Measurements from ENCODE around the gene DMRT3.

DNA sequence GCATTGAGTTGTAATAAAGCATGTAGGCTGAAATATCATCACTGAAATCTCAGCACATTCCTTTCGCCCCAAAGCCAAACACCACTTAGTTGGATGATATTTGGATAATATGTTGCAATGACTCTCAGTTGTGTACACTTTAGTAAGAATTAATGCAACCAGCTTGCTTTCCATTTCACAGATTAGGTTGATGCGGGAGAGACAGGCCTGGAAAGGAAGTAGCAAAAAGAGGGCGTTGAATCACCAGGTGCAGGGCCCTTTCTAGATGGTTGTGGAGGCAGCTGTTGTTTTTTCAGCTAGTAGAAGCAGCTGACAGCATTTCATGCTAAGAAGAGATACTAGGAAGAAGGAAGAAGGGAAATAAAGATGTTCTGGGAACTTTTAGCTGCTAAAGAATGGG lies 30.9 kb downstream of the DMRT3 start:
- no peak for TF ChIP-seq POLR2A (IDR thresholded peaks at IDR 0.05)
- TF ChIP-seq, protein P1, sequence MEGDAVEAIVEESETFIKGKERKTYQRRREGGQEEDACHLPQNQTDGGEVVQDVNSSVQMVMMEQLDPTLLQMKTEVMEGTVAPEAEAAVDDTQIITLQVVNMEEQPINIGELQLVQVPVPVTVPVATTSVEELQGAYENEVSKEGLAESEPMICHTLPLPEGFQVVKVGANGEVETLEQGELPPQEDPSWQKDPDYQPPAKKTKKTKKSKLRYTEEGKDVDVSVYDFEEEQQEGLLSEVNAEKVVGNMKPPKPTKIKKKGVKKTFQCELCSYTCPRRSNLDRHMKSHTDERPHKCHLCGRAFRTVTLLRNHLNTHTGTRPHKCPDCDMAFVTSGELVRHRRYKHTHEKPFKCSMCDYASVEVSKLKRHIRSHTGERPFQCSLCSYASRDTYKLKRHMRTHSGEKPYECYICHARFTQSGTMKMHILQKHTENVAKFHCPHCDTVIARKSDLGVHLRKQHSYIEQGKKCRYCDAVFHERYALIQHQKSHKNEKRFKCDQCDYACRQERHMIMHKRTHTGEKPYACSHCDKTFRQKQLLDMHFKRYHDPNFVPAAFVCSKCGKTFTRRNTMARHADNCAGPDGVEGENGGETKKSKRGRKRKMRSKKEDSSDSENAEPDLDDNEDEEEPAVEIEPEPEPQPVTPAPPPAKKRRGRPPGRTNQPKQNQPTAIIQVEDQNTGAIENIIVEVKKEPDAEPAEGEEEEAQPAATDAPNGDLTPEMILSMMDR (IDR thresholded peaks at IDR 0.05): no peak

Measured in Peyer's patch (tissue), 4 donors.